Neural progenitor cell (in vitro differentiated cells): ENCODE results near the gene EIF1.

Experiments
- EZH2 ChIP-seq: fragments of 200-600 bp; sonication (generic); IDR thresholded peaks from 2 replicates; pipeline ENCODE4 v1.6.1; 2017; ENCODE audit warnings: antibody characterized with exemption, mild to moderate bottlenecking, moderate library complexity
- EZH2phosphoT487 ChIP-seq: fragments of 200-600 bp; sonication (generic); IDR thresholded peaks from 2 replicates; pipeline ENCODE4 v1.6.1; 2017; ENCODE audit warnings: antibody characterized with exemption
- TF ChIP-seq, protein P1 (sequence below): fragments of 200-600 bp; sonication (generic); IDR thresholded peaks from 2 replicates; pipeline ENCODE4 v1.5.1; 2017; ENCODE audit warnings: antibody characterized with exemption, mild to moderate bottlenecking

DNA sequence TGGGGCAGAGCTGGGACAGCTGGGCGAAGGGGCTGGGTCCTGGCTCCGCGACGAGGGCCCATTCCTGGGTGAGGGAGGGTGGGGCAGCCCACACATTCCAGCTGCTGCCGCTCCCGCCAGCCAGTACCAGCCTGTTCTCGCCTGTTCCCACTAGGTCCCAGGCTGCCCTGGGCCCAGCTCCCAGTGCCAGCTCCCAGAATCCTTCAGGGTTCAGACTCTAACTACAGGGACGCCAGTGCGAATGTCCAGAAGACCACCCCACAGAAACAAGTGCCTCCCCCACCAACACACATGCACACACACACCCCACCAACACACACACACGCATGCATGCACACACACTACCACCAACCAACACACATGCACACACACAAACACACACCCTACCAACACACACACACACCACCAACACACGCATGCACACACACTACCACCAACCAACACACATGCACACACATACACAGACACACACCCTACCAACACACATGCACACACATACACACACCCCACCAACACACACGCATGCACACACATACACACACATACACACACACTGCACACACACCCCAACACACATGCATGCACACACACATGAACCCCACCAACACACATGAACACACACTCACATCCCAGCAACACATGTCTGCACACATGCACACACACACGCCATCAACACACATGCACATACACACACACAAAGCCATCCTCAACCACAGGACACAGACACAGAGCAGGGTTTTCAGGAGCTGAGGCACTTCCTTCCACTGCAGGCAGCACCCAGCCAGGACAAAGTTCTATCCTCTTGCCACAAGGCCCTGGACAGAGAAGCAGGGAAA, 36.8 kb upstream of the EIF1 start:
- TF ChIP-seq EZH2 (no peak), EZH2phosphoT487 (no peak)
- TF ChIP-seq, protein P1, sequence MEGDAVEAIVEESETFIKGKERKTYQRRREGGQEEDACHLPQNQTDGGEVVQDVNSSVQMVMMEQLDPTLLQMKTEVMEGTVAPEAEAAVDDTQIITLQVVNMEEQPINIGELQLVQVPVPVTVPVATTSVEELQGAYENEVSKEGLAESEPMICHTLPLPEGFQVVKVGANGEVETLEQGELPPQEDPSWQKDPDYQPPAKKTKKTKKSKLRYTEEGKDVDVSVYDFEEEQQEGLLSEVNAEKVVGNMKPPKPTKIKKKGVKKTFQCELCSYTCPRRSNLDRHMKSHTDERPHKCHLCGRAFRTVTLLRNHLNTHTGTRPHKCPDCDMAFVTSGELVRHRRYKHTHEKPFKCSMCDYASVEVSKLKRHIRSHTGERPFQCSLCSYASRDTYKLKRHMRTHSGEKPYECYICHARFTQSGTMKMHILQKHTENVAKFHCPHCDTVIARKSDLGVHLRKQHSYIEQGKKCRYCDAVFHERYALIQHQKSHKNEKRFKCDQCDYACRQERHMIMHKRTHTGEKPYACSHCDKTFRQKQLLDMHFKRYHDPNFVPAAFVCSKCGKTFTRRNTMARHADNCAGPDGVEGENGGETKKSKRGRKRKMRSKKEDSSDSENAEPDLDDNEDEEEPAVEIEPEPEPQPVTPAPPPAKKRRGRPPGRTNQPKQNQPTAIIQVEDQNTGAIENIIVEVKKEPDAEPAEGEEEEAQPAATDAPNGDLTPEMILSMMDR, result no peak
